Muscle of arm (tissue), 12 donors: ENCODE results near the gene NDUFS6. TPM values are rescaled to one million over a fixed set of nuclear protein-coding genes. Genes with fewer than 3 reads are reported as not detected.
"Not testable (repeated sequence)": the region's sequence is repeated elsewhere in the genome, so short reads cannot be mapped to it uniquely, and the experiment has no call there.

Experiments
- DNase-seq: peaks from one replicate; pipeline ENCODE4 v3.0.0-alpha.2; 2013
- polyA plus RNA-seq, 12 donors: library from polyadenylated mRNA; unstranded; fragments of 120-200 nt; gene quantifications; one replicate each; pipeline ENCODE4 v1.2.1, GENCODE V29; 2013; ENCODE audit not compliant: insufficient read length in 12 of 12

The NDUFS6 gene
- polyA plus RNA-seq, 12 donors, result 49.2 to 73.4 (median 57.9) TPM; not detected in 1

DNA sequence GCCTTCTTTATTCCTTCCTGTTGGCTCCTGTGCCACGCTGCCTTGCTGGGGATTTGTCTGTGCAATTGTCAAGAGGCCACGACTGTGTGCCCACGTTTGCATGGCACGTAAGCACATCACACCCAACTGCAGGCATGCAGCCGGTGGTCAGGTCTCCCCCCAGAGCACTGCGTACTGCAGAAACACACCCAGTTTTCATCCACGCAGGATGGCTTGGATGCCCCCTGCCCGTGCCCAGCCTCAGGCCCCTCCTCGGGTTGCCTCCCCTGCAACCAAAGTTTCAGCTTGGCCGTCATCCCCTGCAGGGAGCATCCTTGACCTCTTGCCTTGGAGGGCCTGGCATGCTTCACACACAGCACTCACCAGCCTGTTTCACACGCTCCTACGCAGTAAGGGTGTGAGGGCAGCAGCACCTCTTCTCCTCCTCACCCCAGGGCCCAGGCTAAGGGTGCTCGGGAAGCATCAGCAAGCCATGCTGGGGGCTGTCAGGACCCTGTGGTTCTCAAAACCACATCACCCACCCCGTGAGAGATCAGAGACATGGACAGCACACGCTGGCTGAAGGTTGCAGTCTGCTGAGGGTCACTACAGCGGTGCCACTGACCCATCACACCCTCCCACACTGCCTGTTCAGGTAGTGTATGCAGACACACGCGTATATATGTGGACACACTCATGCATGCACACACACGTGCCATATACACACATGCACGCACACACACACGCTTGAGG is 4.7 kb upstream of the NDUFS6 start:
- no peak for DNase-seq

DNA sequence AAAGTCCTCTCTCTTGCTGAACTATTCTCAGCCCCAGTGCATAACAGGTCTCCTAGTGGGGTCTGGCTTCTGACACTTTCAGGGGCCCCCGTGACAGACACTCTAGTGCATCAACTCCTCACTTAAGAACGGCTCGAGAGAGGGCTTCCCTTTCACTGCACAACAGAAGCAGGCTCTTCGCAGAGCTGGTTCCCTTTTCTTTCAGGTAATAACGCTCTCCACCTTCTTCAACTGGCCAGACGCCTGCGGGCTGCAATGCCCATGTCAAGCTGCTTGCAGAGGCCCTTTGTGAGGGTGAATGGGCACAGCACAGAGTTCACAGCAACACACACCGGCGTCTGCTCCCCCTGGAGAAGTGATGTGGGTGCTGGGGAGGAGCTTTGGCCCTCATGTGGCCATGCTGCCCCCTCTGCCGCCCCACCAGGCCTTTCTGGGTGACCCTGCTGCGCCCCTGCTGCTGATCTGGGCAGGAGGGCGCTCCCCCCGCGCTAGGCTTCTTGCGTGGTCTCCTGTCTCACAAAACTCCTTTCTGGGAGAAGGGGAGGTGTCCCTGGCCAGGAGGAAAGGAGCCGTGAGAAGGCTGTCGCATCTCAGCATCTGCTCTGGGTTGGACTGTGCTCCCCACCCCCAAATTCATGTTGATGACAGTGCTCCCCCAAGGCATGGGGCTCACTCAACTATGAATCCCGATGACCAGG is 4.0 kb upstream of the NDUFS6 start:
- no peak for DNase-seq

DNA sequence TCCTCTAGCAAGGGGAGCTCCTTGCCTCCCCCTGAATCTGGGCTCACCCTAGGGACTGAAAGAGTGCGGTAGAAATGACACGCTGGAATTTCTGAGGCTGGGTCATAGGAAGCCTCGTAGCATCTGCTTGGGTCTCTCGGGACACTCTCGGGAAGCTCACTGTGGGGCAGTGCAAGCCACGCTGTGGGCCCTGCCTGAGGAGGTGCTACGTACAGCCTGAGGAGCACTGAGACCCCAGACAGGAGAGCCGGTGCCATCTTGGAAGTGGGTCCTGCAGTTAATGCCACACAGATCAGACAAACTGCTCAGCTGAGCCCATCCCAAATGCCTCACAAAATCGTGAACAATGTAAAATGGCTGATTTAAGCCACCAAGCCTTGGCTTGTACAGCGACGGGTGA is 3.4 kb upstream of the NDUFS6 start:
- DNase-seq, result no peak

DNA sequence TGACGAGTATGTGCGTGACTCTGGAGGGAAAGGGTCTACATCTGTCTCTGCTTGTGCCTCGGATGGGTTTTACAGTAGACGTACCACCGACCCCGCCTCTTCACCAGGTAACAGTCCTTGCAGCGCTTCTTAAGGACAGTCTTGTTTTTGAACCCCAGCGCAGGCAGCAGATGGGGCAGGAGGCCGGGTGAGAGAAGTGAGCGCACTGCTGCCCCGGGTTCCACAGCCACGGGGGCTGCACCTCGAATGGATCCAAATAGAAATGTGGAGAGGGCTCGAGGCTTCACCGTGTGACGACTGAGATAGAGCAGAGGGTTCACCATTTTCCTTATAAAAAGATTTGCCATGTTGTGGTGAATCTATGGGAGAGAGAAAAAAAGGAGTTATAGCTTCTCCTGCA is 2.6 kb upstream of the NDUFS6 start:
- not testable (repeated sequence) for DNase-seq

DNA sequence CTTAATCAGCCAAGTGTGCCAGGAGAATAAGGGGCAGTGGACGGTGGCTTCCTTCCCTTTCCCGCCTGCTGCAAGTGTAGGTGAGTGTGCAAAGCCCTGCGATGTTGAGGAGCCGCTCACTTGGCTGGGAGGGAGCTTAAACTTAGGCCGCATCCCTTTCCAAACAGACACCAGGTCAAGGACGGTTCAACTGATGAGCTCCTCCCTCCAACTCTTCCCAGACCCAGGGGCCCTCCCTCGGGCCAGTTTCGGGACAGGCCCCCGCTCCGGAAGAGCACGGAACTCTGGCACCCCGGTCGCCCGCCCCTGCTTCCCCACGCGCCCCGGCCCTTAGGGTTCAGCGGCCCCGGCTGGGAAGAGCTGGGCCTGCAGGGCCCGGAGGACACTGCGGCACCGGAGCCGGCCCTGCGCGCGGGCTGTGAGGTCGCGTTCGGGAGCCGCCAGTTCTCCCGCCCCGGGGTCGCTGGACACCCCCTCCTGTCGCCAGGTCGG is 2.1 kb upstream of the NDUFS6 start:
- peak; percentile 15 for DNase-seq

DNA sequence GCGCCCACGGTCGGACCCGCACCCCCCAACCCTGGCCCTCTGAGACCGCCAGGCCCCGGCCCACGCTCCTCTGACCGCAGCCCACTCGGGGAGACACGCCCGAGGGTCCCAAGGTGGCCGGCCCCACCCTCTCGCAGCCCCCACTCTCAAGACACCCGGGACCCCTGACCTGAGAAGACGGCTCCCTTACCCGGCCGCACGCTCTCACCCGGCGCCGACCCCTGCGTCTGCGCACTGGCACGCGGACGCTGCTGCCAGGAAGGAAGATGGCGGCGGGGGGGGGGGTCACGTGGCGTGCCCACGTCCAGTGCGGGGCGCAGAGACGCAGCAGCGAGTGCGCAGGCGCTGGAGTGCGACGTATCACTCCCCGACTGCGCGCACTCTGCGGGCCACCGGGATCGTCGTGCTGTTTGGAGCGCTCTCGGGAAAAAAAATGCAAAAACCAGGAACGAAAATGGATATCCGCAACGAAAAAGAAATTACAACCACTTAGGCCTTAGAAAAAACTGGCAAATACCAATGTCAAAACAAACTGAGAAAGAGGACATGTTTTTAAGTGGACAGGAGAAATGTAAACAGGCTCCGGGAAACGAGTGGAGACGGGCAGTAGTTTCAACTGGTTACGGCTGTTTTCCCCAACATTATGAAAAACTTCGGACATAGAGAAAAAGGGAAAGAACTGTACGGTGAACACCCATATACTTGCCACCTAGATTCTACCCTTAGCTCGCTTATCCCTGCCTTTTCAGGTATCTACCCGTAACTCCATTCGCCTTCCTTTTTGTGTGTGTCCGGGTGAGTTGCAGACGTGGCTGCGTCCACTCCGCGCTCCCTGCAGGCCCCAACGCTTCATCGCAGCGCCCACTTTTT is 1.4 kb upstream of the NDUFS6 start, which contains the start of gene MRPL36:
Gene MRPL36 (minus strand): TSS at position 236 of the 870 bp plus-strand sequence. CDS start 902 bp downstream, outside the sequence.
- DNase-seq, result peak; percentile 93

DNA sequence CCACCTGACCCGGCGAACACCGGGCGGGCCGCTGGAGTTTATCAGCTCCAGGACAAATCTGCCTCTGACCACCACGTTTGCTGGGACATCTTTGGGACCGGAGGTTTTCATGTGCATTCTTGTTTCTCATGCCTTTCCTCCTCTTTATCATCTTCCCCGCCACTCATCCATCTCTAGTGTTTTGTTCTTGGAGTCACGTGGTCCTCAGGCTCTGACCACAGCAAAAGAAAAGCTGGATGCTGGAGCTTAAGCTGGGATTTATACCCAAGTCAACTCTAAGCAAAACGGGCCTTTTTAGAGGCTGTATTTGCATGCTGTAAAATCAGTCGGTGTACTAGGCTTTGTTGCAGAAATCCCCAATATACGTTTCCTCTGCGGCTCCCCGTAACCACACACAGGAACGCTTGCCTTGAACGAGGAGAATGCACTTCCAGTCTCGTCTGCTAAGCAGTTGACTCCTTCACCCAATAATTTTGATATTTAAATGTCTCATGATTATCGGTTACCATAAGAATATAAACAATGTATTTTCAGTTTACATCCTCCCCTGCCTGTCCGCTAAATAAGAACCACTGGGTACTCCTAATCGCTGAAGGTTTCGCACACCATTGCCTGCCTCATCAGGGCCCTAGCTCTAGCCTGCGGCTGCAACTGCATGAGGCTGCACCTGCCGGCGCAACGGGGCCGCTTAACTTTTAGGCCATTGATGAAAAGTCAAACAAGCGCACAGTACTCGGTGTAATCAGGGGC is 560 bp upstream of the NDUFS6 start:
- peak; percentile 9 for DNase-seq

DNA sequence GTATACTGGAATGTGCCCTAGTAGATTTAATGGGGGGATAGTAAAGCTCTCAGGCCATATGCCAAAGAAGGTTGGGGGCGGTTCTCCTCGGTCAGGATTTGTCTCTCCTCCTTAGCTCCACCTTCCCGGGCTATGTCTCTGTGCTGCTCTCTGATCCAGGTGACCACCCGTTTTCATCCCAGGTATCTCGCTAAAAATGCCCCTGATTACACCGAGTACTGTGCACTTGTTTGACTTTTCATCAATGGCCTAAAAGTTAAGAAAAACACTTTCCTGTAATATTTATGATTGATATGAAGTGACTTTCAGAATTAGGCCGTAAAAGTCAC is 724 bp downstream of the NDUFS6 start:
- no peak for DNase-seq

DNA sequence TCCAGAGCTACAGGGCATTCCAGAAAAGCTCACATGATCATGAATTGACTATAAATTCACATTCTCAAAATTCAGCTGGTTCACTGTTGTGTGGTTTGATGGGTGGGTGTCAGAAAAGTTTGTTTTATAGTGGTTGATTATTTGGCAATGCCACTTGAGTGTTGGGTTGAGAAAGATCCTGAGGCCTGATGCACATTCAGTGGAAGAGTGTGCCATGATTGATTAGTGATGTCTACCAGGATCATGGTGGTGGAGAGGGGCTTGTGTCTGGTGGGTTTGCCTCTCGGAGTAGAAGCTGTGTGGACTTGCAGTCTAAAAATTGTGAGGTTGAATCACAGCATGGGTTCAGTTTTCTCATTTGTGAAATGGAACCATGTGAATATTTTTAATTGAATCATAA is 2.0 kb downstream of the NDUFS6 start:
- no peak for DNase-seq

DNA sequence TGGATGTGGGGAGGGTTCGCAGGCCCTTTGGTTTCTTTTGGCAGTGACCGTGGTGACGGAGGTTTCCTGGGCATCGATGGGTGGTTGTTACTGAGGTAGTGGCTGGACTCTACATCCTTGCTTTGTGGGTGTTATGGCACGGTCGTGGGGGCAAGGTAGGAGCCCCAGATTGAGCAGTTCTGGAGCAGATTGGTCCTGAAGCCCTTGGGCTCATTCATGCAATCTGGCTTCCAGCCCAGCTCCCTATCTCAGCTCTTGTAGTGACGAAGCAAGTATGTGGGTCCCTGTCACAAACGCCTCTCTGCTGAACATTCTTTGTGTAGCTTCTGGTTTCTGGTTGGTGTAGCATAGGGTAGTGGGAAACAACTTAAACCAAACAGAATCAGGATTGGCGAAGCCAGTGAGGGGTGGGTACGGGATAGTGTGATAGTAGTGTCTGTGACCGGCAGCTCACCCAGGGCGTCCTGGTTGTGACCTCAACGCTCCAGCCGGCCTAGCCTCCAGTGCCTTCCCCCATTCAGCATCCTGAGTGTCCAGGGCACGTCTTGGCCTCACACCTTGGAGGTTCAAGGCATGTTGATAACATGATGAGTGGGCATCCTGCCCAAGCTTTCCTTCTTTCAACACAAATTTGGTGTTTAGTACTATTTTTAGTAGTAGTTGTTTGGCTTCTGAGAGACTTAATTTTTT is 2.9 kb downstream of the NDUFS6 start:
- DNase-seq, result no peak

DNA sequence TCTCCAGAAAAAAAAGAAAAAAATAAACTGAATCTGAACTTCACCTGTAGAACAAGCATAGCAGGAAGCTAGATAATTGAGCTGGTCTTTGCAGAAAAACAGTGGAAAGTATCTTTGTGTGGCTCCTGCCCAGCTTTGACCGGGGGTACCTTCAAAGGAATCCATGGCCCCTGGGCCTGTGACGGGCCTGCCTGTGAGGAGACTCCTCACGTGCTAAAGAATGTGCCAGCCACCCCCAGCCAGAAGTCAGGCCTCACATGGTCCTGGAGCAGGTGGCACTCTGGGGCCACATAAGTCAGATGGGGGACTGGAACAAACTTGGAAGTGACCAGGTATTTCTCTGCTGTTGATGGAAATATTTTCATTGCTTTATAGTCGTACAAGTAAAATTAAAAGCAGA is 4.1 kb downstream of the NDUFS6 start:
- DNase-seq, result no peak

DNA sequence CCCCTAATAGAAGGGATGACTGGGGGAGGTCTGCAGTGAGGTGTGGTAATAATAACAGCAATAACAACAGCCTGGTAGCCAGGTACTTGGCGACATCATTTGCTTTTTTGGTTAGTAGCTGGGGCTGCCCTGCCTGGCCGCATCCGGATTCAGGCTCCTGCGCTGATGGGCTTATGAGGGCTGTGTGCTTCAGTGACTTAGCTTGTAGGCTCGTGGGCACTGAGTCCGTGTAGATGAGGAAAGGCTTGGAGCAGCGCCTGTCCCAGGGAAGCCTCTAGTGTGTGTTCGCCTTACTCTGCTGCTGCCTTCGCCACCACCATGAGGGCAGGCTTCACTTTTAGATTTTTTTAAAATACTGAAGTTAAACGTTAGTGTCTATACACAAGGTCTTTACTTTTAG is 4.5 kb downstream of the NDUFS6 start:
- no peak for DNase-seq

DNA sequence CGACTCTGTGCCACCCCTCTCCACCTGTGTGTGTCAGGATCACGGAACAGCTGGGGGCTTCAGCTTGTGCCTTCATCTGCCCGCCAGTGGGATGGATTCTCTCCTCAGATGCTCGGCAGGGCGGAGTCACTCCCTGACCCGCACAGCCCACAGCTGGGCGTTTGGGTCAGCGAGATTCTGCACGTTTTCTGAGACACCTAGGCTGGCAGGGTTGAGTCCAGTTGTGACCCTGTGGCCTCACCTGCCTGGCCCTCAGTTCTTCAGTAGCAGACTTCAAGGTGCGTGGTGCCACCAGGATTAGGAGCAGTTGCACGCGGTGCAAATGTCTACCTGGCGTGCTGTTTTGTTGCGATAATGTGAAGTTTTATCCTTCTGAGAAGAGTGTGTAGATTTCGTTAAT is 5.0 kb downstream of the NDUFS6 start:
- DNase-seq, result no peak

DNA sequence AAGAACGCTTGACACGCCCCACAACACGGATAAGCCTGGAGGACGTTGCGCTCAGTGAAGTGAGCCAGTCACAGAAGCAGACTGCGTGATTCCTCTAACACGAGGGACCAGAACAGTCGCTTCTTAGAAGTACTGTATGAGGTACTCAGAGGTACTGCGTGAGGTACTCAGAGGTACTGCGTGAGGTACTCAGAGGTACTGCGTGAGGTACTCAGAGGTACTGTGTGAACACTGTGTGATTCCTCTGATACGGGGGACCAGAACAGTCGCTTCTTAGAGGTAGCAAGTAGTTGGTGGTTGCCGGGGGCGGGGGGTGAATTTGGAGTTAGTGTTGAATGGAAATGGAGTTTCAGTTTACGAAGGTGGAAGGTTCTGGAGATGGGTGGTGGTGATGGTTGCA is 5.8 kb downstream of the NDUFS6 start:
- no peak for DNase-seq

DNA sequence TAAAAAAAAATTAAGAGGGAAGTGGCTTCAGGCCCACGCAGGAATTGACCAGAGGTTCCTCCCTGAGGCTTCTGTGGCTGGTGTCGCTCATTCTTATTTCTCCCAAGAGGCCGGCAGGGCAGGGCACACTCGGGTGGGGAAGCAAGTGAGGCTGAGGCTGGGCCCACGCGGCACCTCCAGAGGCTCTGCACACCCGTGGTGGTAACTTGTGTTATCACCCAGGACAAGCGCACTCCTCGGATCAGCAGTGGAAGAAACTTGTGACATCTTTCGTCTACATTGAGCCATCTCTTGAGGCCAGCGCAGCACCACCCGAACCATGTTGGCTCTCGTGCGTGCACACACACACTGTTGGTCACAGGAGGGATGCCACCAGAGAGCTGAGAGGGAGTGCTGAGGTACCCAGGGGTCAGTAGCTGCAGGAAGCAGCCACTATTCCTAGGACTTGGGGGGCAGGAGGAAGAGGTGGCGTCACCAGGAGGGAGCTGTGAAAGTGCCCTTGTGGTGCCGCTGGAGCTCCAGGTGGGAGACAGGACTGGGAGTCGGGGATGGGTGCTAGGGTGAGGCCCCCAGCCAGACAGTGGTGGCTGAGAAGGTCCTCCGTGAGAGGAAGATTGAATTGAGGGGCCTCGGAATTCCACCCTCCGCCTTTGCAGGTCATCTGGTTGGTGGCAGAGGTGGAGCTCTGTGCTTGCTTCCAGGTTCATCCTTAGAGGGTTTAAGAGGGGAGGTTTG is 6.4 kb downstream of the NDUFS6 start:
- DNase-seq, result no peak

DNA sequence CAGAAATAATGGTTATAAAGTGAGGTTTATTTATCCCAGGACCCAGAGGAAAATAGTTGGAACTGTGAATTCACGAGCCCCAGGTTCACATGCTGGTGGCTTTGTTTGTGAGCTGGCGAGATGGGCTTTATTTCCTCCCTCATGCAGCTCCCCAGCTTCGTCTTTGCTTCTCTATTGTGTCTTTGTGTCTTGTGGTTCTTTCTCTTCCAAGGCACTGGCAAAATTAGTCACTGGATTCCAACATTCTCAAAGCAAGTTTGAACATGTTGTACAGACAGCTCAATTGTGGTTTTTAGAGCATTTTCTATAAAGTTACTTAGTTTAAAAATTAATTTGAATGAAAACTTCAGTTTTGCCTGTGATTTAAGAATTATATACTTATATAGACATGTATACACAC is 7.2 kb downstream of the NDUFS6 start:
- no peak for DNase-seq

DNA sequence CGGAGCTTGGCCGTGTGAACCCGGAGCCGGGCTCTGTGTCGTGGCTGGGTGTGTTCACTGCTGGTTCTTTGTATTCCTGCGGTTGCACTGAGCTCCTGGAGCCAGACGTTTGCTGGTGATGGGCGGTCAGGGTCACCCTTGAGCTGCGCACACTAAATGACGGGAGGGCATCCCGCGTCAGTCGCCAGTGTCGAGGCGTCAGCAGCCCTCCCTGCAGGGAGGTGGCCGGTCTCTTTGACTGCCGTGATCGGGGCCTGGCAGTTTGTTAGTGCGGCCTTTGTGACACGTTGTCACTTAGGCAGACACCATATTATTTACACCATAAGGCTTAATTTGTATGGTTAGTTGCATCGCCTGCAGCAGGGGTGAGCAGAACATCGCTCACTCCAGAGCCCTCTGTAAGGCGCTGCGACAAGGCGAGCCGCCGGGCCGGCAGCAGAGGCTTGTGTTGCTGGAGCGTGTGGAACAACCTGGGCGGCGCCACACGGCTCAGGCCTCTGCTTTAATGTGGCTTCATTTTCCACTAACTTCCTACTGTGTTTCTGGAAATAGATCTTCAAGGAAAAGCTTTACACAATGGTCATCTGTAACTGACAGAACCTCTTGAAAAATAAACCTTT is 8.3 kb downstream of the NDUFS6 start:
- DNase-seq, result no peak

DNA sequence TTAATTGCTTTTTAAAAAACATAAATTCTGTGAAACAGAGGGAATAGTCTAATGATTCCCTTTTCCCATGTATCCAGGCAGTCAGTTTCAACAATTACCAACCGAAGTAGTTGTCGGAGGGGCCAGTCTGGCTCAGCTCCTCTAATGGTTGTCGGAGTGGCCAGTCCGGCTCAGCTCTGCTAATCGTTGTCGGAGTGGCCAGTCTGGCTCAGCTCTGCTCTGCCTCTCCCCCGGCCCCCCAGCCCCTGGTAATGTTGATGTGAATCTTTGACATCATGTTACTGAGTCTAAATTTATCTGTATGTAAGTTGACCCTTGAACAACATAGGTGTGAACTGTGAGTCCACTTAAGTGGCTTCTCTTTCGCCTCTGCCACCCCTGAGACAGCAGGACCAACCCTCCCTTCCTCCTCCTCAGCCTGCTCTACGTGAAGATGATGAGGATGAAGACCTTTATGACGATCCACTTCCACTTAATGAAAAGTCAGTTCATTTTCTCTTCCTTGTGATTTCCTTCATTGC is 9.4 kb downstream of the NDUFS6 start:
- no peak for DNase-seq

DNA sequence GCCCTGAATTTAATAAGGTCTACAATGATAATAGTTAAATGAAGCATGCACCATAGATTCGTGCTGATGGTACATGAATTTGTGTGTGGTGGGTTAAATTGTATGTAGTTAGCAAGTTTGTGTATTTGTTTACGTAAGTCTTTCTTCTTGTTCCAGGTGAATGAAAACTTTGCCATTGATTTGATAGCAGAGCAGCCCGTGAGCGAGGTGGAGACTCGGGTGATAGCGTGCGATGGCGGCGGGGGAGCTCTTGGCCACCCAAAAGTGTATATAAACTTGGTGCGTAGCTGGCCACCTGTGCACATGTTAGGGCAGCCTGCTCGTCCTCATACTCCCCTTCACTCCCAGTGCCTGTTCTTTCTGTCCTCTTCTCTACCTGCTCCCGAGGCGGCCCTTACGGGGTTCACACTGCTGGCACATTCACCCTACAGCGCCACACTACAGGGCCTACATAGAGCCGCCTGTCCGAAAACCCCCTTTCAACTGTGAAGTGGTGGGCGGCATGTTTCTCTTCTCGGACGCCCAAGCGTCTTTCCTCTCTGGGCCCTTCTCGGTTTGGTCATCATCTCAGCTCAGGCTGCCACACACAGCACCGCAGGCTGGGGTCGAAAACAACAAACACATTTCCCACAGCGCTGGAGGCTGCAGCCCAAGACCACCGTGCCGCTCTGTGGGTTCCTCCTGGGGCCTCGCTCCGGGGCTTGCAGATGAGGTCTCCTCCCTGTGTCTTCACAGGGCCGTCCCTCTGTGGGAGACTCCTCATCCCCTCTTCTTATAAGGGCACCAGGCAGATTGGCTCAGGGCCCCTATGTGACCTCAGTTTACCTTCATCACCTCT is 13.2 kb downstream of the NDUFS6 start:
- no peak for DNase-seq
